Activated CD4-positive, CD25-positive, alpha-beta regulatory T cell (primary cell): ENCODE data around the gene LRRC45.

Experiments used
- DNase-seq, 4 experiments: peaks; one replicate each; lab custom pipeline; 2025; lab: John Stamatoyannopoulos, UW

LRRC45 gene

DNA sequence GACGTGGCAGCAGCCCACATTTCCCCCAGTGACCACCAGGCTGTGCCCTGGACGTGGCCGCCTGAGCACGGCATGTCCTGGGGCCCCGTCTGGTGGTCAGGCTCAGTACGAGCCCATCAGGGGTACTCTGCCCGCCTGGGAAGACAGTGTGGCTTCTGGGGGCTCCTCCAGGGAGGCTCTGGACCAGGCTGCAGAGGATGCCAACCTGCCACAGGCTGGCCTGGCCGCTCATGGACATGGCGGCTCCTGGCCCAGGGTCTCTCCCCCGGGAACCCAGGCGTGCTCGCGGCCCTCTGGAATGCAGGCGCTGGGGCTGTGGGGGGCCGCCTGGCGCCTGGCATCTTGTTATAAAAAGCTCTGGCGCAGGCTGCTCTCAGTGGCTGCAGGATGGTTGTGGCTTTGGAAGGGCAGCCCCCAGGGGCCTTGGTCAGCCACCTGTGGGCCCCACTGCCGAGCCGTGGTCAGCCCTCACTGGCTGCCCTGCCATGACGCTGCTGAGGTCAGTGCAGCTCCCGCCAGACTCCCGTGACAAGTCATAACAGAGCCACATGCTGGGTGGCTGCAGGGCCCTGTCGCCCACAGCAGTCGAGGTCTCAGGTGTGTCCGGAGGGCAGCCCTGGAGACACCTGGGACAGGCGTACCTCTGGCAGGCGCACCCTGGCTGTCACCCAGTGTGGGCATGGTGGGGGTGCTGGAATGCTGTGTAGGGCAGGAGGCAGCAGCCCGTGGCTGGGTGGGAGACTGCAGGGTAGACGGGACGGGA is 15.4 kb upstream of the LRRC45 start:
- DNase-seq, result no peak

DNA sequence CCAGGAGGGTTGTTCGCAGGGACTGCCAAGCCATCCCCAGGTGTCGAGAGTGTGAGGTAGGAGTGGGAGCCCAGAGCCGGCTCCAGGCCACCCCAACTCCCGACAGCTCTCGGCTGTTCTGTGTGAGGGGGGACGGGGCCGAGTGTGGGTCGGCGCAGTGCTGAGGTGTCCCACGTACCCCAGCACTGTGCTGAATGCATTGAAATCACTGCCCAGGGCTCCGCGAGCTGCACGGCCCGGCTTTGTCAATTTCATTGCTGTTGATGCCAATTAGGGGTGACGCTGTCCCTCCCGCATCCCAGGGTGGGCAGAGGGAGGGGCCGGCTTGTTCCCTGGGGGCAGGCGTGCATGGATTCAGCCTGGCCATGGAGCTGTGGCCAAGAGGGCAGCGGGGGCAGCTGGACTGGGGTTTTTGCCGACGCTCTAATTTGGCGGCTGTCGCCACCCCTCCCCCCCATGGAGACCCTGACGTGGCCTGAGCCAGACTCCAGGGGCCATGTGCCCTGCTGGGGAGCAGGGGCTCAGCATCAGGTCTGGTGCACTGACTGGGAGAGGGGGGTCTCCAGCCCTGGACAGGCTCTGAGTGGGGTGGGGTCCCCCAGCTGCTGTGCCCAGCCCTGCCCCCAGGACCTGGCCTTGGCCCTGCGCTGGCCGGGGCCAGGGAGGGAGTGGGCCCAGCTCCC is 14.7 kb upstream of the LRRC45 start:
- DNase-seq, result no peak

DNA sequence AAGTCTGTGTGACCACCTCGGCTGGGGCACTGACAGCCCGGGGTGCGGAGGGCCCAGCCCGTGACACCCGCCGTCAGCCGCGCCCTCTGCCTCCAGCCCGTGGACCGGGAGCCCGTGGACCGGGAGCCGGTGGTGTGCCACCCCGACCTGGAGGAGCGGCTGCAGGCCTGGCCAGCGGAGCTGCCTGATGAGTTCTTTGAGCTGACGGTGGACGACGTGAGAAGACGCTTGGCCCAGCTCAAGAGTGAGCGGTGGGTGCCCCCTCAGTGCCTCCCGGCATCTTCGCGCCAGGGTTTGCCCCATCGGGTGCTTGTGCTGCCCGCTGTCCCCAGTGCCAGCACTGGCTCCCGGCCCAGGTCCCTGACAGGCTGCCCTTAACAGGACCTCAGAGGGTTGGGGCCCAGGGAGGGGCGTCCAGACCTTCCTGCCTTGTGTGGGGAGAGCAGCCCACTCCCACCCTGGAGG is 14.1 kb upstream of the LRRC45 start:
- no peak for DNase-seq

DNA sequence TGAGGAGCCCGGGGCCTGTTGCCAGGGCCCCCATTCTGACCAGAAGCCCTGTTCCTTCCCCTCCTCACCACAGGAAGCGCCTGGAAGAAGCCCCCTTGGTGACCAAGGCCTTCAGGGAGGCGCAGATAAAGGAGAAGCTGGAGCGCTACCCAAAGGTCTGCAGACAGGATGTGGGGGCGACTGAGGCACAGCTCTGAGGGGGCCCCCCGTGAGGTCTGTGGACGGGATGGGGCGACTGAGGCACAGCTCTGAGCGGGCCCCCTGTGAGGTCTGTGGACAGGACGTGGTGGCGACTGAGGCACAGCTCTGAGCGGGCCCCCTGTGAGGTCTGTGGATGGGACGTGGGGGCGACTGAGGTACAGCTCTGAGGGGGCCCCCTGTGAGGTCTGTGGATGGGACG is 13.7 kb upstream of the LRRC45 start:
- DNase-seq, result no peak

DNA sequence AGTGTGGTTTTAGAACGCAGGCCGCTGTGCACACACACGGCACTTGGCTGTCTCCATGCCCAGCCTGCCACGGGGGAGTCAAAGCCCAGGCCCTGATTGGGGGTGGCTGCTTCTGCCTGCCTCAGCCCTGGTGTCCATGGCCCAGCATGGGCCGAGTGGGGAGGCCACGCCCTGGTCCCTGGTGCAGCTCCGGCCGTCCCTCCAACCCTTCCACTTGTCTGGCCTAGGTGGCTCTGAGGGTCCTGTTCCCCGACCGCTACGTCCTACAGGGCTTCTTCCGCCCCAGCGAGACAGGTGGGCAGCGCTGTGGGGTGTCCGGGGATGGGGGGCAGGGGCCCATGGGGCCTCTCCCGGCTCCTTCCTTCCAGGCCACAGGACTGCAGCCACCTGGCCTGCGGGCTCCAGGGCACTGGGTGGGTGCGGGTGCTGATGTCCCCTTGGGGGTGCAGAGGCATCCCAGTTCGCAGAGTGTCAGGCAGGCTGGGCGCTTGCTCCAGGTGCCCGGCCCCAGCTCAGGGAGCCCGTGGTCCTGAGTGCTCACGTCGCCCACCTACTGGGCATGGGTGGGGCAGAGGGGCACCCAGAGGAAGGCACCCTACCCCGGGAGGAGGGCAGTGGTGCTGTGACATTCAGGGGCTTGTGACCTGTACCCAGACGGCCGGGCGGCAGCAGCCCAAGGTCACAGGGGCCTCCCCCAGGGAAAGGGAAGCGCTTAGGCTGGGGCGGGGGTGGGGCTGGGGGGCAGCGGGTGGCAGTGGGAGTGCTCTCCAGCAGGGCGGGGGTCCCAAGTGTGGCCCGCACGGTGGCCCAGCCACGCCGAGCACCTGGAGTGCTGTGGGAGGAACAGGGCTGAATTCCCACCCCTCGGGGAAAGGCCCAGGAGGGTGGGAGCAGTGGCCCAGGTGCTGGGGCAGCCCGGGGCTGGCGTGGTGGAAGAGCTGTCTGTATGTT is 12.3 kb upstream of the LRRC45 start:
- no peak for DNase-seq

DNA sequence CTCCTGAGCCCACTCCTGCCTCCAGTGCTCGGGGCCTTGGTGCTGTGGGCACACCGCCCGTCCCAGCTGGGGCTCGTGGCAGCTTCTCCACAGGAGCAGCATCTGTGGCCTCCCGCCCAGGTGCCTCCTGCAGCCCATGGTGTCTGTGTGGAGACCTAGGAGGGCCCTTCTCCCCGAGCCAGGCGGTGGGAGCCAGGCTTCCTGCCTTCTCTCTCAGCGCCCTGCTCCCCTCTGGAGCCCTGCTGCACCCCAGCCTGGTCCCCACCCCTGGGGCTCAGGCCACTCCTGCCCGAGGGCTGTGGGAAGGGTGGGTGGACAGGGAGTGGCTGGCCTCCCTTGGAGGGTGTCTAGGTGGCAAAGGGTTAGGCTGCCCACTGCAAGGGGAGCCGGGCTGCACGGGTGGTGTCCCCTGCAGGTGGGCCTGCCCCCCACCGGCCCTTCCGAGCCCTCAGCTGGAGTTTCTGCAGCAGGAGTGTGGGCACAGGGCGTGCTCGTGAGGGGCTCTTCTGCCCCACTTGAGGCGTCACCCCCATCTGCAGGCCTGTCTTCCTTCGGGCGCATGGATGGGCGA is 11.4 kb upstream of the LRRC45 start:
- no peak for DNase-seq

DNA sequence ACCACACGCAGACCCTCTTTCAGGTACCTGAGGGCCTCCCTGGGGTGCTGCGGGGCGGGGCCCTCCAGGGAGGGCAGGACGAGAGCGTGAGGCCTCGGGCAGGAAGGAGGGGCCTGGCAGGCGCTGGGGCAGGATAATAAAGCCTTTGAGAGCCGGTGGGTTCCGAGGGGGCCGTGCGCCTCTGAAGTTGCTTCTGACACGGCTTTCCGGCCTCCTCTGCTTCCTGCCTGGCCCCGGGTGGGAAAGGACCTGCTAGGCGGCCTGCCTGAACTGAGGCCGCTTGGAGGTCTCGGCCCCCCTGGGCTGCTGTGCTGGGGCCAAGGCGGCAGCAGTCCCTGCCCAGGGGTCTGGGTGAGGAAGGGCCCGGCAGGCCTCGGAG is 10.9 kb upstream of the LRRC45 start:
- no peak for DNase-seq

DNA sequence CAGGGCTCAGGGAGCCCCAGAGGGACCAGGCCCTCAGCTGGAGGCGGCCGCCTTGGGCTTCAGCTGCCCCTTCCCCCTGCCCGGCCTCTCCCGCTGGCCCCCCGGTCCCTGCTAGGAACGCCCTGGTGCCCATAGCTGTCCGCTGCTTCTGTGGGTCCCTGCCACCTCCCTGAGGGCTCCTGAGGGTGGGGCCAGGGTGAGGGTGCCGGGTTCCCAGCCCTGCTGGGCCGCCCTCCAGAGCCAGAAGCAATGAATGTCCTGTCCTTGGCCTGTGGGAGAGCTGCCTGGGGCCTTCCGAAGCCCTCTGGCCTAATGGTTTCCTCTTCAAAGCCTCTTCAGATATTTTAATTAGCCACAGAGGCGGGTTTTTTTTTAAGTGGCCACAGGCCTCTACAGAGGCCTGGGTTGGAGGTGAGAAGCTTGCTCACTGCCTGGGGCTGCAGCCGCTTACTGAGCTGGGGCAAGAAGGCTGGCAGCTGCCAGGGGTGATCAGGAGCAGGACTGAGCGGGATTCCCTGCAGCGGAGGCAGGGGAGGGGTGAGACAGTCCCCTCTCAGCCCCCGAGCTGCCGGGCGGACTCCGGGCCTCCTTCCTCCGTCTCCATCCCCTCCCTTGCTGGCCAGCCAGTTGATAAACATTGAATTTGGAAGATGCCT is 10.3 kb upstream of the LRRC45 start:
- DNase-seq, result no peak

DNA sequence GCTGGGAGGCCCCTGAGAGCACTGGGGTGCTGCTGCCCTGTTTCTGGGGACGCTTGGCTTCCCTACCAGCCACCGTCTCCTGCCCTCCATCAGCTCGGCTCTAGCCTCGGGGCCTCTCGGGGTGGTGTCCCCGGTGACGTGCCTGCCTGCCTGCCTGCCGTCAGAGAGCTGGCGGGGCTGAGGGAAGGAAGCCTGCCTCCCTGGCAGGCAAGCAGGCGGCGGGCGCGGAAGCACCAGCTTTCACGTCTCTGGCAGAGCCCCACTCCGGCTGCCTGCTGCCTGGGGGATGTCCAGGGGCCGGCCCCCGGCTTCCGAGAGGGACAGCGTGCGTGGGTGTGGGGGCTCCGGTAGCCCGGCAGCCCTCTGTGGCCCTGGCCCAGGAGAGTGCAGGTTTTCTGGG is 9.8 kb upstream of the LRRC45 start:
- no peak for DNase-seq

DNA sequence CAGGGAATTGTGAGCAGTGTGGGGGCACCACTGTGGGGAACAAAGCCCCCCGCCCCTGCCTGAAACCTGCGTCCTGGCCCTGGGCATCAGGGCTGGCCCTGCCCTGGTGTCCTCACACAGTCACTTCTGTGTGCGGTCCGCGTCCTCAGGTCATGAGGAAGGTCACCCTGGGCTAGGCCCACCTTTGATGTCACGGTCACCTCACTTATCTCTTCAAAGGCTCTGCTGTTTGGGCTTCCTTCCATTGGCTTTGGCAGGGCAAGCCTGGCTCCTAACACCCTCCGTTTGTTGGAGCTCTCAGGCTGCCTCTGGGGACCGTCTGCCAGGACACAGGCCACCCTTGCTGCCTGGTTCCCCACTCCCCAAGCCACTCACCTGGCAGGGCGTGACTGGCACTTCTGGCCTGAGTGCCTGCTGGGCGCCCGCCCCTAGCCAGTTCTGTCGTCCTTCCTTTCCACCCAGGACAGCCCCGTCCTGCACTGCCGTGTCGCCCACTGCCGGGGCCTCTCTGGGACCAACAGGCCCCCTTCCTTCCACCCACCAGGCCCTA is 9.3 kb upstream of the LRRC45 start:
- DNase-seq, result no peak

DNA sequence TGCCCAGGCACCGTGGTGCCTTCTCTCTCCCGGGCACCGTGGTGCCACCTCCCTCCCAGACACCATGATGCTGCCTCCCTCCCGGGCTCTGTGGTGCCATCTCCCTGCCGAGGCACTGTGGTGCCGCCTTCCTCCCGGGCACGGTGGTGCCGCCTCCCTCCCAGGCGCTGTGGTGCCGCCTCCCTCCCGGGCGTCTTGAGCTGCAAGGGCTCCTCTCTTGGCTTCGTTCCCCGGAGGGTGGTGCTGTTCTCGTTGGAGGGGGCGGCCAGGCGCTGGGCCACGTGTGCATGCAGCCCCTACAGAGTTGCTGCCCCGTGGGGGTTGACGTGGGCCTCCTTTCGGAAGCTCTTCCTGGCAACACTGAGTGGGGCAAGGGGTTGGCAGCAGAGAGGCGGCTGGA is 8.7 kb upstream of the LRRC45 start:
- DNase-seq, result no peak

DNA sequence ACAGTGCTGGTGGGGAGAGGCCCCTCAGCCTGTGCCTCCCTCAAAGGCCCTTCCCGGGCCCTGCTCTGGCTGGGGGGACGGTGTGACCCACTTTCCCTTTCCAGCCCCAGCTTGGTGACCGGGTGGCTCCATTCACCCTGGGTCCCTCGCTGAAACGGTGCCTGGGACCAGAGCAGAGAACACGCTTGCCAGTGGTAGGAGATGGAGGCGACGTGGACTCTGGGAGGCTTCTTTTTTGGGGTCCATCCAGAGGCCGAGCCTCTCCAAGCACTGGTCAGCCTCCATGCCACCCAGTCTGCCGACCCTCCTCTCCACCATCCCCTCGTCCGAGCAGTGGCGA is 8.2 kb upstream of the LRRC45 start:
- DNase-seq, result no peak

DNA sequence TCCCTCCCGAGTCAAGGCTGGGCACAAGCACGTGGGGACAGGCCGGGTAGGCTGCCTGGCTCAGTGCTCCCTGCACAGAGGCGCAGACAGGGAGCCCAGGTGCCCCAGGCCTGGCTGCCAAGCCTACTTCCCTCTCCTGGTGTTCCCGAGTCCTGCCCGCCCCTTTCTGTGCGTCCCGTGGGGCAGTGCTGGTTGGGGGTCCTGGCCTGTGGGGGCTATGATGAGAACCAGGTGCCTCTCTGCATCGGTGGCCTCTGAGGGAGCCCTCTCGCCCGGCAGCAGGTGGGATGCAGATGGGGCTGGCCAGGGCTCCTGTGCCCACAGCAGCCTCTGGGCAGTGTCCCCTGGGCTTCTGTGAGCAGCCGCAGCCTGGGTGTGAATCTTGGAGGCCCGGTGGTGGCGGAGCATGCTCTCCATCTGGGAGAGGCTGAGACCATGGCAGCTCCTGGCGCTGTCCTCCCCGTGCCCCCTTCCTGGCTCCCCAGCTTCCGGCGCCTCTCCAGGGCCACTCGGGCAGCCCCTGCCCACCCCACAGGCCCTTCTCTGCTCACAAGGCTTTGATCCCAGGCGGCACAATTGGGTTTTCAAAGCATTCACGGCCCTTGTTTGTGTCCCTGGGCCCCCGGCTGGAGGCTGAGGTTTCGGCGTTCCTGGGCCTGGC is 7.7 kb upstream of the LRRC45 start:
- DNase-seq, result no peak

DNA sequence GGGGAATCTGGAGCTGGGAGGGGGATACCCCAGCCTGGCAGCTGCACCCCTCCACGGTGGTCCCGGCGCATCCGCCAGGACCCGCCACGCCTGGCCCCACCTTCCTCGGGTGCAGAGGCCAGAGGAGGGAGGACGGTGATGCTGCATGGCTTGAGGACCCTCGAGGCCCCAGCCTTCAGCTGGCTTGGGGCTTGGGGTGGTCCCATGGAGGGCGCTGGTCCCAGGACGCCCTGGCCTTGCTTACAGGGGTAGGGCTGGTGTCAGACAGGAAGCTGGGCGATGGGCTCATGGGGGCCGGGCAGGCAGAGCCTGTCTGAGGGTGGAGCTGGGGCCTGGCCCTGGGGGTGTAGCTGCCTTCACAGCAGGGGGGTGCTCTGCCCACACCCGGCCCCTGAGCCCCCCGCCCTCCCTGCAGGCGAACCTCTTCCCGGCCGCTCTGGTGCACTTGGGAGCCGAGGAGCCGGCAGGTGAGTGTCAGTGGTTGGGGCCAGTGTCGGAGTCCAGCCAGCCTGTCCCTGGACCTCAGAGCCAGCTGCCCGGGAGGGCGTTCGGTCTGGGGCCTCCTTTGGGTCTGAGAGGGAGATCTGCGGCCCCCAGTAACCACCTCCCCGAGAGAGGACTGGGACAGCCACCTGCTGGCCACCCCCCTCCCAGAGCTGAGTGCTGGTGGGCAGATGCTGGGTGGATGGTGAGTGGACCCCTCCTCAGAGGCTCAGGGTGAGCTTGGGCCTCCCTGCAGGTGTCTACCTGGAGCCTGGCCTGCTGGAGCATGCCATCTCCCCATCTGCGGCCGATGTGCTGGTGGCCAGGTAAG is 6.8 kb upstream of the LRRC45 start:
- DNase-seq, result no peak

DNA sequence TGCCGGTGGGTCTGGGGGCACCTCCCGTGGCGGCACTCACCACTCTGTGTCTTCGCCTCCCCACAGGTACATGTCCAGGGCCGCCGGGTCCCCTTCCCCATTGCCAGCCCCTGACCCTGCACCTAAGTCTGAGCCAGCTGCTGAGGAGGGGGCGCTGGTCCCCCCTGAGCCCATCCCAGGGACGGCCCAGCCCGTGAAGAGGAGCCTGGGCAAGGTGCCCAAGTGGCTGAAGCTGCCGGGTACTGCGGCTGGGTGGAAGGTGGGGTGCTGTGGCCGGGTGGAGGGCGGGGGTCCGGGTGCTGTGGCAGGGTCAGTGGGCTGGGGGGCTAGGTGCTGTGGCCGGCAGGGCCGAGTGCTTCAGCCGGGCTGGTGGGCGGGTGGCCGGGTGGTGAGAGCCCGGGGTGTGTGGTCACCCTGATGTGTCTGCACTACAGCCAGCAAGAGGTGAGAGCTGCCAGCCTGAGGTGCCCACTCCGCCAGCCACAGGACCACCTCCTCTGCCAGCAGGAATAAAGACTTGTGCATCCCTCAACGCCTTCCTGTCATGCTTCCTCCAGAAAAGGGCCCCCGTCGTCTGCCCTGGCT is 6.1 kb upstream of the LRRC45 start:
- DNase-seq, result no peak

DNA sequence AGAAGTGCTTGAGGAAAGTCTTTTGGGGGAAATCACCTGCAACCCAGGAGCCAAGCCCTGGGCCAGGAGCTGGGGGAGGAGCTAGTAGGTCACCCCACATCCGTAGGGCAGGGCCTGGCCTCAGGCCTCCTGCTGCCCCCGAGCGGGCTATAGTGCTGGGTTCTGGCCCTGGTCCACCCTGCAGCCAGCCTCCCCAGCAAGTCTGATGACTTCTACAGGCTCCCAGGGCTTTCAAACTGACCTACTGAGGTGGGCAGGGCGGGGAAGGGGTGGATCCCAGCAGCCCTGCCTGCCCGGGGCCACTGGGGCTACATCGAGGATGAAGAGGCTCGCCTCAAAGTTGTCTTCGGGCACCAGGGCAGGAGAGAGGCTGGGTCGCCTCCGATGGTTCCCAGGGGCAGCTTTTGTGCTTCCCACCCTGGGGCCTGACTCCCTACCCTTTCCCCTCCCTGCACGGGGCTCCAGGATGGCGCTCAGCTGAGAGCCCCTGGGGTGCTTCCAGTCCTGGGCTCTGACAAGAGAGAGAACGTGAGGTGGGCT is 5.4 kb upstream of the LRRC45 start:
- no peak for DNase-seq

DNA sequence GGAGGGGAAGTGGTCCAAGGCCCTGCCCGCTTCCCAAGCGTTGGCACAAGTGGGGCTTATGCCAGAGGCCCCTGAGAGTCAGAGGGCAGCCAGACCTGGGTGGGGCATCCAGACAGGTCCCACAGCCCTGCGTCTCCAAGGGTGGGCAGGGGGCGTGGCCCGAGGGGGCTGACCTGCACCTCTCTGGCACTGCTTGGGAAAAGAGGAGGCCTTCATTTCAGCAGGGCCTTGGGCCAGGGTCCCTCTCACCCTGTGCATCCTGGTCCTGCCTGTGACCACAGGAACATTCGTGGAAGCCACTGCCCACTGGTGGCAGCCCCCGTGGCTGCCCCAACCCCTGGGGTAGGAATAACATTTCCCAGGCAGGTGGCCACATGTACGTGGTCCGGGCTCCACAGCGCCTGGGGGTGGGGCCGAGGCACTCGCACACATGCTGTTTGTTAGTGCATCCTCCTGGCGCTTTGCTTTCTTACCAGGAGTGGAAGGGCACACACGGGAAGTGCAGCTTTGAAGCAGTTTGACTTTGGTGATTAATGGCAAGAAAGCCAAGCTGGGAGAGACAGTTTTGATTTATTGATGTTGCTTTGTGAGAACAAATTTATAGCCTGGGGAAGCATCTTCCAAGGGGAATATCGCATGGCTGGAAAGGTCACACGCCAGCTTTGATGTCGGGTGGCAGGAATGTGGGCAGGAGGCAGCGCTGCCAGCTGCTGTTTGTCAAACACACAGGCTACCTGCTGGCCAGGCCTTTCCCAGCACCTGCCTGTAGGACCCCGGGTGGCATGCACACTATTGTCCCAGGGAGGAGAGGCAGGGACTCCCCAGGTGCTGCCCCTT is 4.7 kb upstream of the LRRC45 start:
- no peak for DNase-seq

DNA sequence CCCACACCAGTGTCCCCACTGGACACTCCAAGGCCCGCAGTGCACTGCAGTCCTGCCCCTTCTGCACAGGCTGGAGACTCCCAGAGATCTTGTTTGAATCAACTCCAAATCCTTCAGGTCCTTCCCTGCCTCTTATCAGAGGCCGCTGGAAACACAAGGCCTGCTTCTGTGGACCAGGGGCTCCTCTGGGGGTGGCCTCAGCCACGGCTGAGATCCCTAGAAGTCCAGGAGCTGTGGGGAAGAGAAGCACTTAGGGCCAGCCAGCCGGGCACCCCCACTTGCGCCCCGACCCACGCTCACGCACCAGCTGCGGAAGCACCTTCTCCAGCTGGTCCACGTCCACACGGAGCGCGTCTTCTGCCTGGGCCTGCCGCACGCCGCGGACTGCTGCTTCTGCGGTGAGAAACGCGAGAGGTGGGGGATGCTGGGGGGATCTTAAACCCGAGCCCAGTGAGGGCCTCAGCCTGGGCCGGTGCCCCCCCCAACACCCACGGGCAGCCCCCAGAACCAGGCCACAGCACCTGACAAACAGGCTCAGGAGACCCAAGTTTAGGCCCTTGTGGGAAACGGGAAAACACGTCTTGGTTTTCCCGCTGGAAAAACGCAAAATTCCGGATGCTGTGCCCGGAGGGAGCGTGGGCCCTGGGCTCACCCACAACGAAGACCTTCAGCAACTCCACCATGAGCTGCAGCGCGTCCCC is 4.0 kb upstream of the LRRC45 start:
- DNase-seq, result no peak
